ENCODE data around the gene SNRNP70. TPM values are rescaled to one million over a fixed set of nuclear protein-coding genes. Genes with fewer than 3 reads are reported as not detected.

Gene SNRNP70
- total RNA-seq, 1 donor from 2014 or later, result 300 TPM

GRCh38 chr19:49117677-49118564 lies 32.7 kb downstream of the SNRNP70 start:
- peak; percentile 29 for DNase-seq
- peaks cover 25% of the 10 kb centered on the region for H3K4me1 Mint-ChIP-seq (ENCODE audit: low read depth, unreplicated experiment)
- peaks cover 20% of the 10 kb centered on the region for H3K9me3 Mint-ChIP-seq (ENCODE audit: unreplicated experiment)
- H3K4me3 Mint-ChIP-seq (ENCODE audit: unreplicated experiment), result peak overlapping the region; percentile 93
- peaks cover 29% of the 10 kb centered on the region for H3K27me3 Mint-ChIP-seq (ENCODE audit: unreplicated experiment)
- no peak for TF ChIP-seq CTCF (IDR thresholded peaks at IDR 0.05; ENCODE audit: partially characterized antibody, unreplicated experiment)
- H3K36me3 Mint-ChIP-seq (ENCODE audit: unreplicated experiment), result peaks cover 12% of the 10 kb centered on the region
- peak overlapping the region; percentile 86 for H3K27ac Mint-ChIP-seq (ENCODE audit: unreplicated experiment)

- Mint-ChIP-seq H3K4me3 (ENCODE audit: unreplicated experiment) (peak within 1 kb of the TSS; percentile 93), H3K36me3 (ENCODE audit: unreplicated experiment) (peaks cover 12% of the 10 kb centered on the region), H3K27ac (ENCODE audit: unreplicated experiment) (peak within 1 kb of the TSS; percentile 86), H3K9me3 (ENCODE audit: unreplicated experiment) (peaks cover 16% of the 10 kb centered on the region), H3K4me1 (ENCODE audit: low read depth, unreplicated experiment) (peaks cover 24% of the 10 kb centered on the region), H3K27me3 (ENCODE audit: unreplicated experiment) (peaks cover 25% of the 10 kb centered on the region)
- peak; percentile 39 for TF ChIP-seq CTCF (IDR thresholded peaks at IDR 0.05; ENCODE audit: partially characterized antibody, unreplicated experiment)
- DNase-seq, result peak; percentile 97
These were observed 33.5 kb downstream of the SNRNP70 start, which contains the start of gene C19orf73 for GRCh38 chr19:49118565-49119410. TSS of gene C19orf73 (minus strand) at chr19:49119143. CDS start at chr19:49119022, 121 bp downstream.

- peaks cover 23% of the 10 kb centered on the region for H3K4me1 Mint-ChIP-seq (ENCODE audit: low read depth, unreplicated experiment)
- H3K36me3 Mint-ChIP-seq (ENCODE audit: unreplicated experiment), result peaks cover 12% of the 10 kb centered on the region
- no peak for TF ChIP-seq CTCF (IDR thresholded peaks at IDR 0.05; ENCODE audit: partially characterized antibody, unreplicated experiment)
- DNase-seq, result peak; percentile 74
- peaks cover 13% of the 10 kb centered on the region for H3K9me3 Mint-ChIP-seq (ENCODE audit: unreplicated experiment)
- H3K27me3 Mint-ChIP-seq (ENCODE audit: unreplicated experiment), result peaks cover 23% of the 10 kb centered on the region
- H3K27ac Mint-ChIP-seq (ENCODE audit: unreplicated experiment), result peak within 1 kb of the TSS; percentile 86
- peak within 1 kb of the TSS; percentile 93 for H3K4me3 Mint-ChIP-seq (ENCODE audit: unreplicated experiment)
These were observed 34.4 kb downstream of the SNRNP70 start, which contains the start of gene PPFIA3 for GRCh38 chr19:49119411-49120324. TSS of gene PPFIA3 (plus strand) at chr19:49119544. CDS start at chr19:49127874, 8,330 bp downstream.

- H3K36me3 Mint-ChIP-seq (ENCODE audit: unreplicated experiment), result peaks cover 12% of the 10 kb centered on the region
- peaks cover 20% of the 10 kb centered on the region for H3K27me3 Mint-ChIP-seq (ENCODE audit: unreplicated experiment)
- peaks cover 11% of the 10 kb centered on the region for H3K9me3 Mint-ChIP-seq (ENCODE audit: unreplicated experiment)
- peak overlapping the region; percentile 72 for H3K27ac Mint-ChIP-seq (ENCODE audit: unreplicated experiment)
- H3K4me3 Mint-ChIP-seq (ENCODE audit: unreplicated experiment), result peak overlapping the region; percentile 87
- TF ChIP-seq CTCF (IDR thresholded peaks at IDR 0.05; ENCODE audit: partially characterized antibody, unreplicated experiment), result no peak
- no peak for DNase-seq
- H3K4me1 Mint-ChIP-seq (ENCODE audit: low read depth, unreplicated experiment), result peaks cover 27% of the 10 kb centered on the region
These were observed 35.1 kb downstream of the SNRNP70 start for GRCh38 chr19:49120325-49120683.

All from glutamatergic neuron (in vitro differentiated cells).